K562 (cell line): ENCODE measurements around the gene WDFY2. TPM values are rescaled to one million over a fixed set of nuclear protein-coding genes. Genes with fewer than 3 reads are reported as not detected.
A peak's percentile ranks its signal among the peaks of the same experiment; 100 is the strongest.

Experiments used
- ELF4 ChIP-seq: fragments of 450-650 bp; formaldehyde crosslinking; IDR thresholded peaks from 2 replicates; pipeline ENCODE4 v1.4.0; 2022; ENCODE audit warnings: missing genetic modification characterization
- HDAC2 ChIP-seq: fragments of 450-650 bp; IDR thresholded peaks from 2 replicates; pipeline ENCODE4 v1.6.1; 2016; ENCODE audit warnings: mild to moderate bottlenecking
- HNRNPLL ChIP-seq: fragments of 200-400 bp; formaldehyde crosslinking; IDR thresholded peaks from 2 replicates; pipeline ENCODE4 v1.6.1; 2017; ENCODE audit warnings: low read length, low read depth, mild to moderate bottlenecking; ENCODE audit not compliant: poor library complexity, severe bottlenecking
- KDM1A ChIP-seq, 2 experiments: fragments of 450-650 bp; IDR thresholded peaks; 2 replicates each; pipeline ENCODE4 v1.6.1; 2016; ENCODE audit warnings: mild to moderate bottlenecking in 2 of 2
- KDM5B ChIP-seq: fragments of 200-600 bp; sonication (generic); IDR thresholded peaks from 2 replicates; pipeline ENCODE4 v1.6.1; 2012; ENCODE audit warnings: low read depth, mild to moderate bottlenecking, moderate library complexity, low read length, control low read depth, inconsistent platforms; ENCODE audit not compliant: insufficient replicate concordance
- MTA1 ChIP-seq: fragments of 450-650 bp; IDR thresholded peaks from 2 replicates; pipeline ENCODE4 v1.6.1; 2017; ENCODE audit warnings: borderline replicate concordance
- NFATC3 ChIP-seq: fragments of 450-650 bp; IDR thresholded peaks from 2 replicates; pipeline ENCODE4 v1.6.1; 2017; ENCODE audit warnings: mild to moderate bottlenecking
- RCOR1 ChIP-seq, 2 experiments: IDR thresholded peaks; 2 replicates each; pipeline ENCODE4 v1.6.1; 2012; ENCODE audit warnings: low read depth in 2 of 2, low read length in 2 of 2, borderline replicate concordance in 1 of 2, improper control_type of control experiment in 1 of 2
- TFAM ChIP-seq: fragments of 250-450 bp; sonication (Bioruptor Pico); conservative IDR thresholded peaks from 2 replicates; pipeline ENCODE4 v1.5.0; 2021; ENCODE audit warnings: mild to moderate bottlenecking, moderate library complexity
- ZNF384 ChIP-seq: IDR thresholded peaks from 2 replicates; pipeline ENCODE4 v1.6.1; 2012; ENCODE audit warnings: low read depth, low read length, improper control_type of control experiment
- ZNF76 ChIP-seq: fragments of 250-450 bp; sonication (Bioruptor Pico); IDR thresholded peaks from 2 replicates; pipeline ENCODE4 v1.4.0; 2020; ENCODE audit warnings: mild to moderate bottlenecking, moderate library complexity, borderline replicate concordance
- polyA plus RNA-seq, 8 experiments: library from polyadenylated mRNA; depleted of rRNA in 4 of 8; stranded (reverse) in 5 of 8; unstranded in 3 of 8; fragments of >200 nt; fragmentation: Nextera tagmentation in 2 of 8; fragmentation: Illumina TruSeq in 1 of 8; extraction: Ambion mirVana in 2 of 8; extraction: Trizol in 1 of 8; gene quantifications; 2 replicates each; pipeline versions ENCODE4 v1.2.1 to v1.2.3, GENCODE V29; 2011 to 2014; ENCODE audit warnings: inconsistent platforms in 1 of 8, missing spikeins in 1 of 8
- total RNA-seq, 7 experiments: library from RNA; depleted of rRNA in 6 of 7; stranded (reverse); fragments of >200 nt in 6 of 7; fragmentation: Illumina TruSeq in 2 of 7; extraction: Trizol in 2 of 7; gene quantifications; 2 replicates each; pipeline versions ENCODE4 v1.2.1 to v1.2.3, GENCODE V29; 2011 to 2021; ENCODE audit warnings: low replicate concordance in 1 of 7
- TF ChIP-seq, protein P1 (sequence below), 2 experiments: IDR thresholded peaks in 1 of 2; conservative IDR thresholded peaks in 1 of 2; 2 replicates each; pipeline ENCODE4 v1.6.1; 2016; ENCODE audit warnings: low read depth in 2 of 2, mild to moderate bottlenecking in 1 of 2, missing compliant biosample characterization in 1 of 2, missing genetic modification characterization in 1 of 2, moderate library complexity in 1 of 2
- TF ChIP-seq, protein P2 (sequence below): IDR thresholded peaks from 3 replicates; pipeline ENCODE4 v1.6.1; 2011; ENCODE audit warnings: borderline replicate concordance, mild to moderate bottlenecking, moderate library complexity; ENCODE audit not compliant: insufficient read length; ENCODE audit errors: extremely low read depth
- TF ChIP-seq, protein P3 (sequence below): fragments of 450-650 bp; IDR thresholded peaks from one replicate; pipeline ENCODE4 v1.6.1; 2018; ENCODE audit warnings: mild to moderate bottlenecking, moderate library complexity; ENCODE audit not compliant: partially characterized antibody
- TF ChIP-seq, protein P4 (sequence below): sonication (generic); formaldehyde crosslinking; IDR thresholded peaks from 2 replicates; pipeline ENCODE4 v1.8.1; 2022; ENCODE audit warnings: missing genetic modification reagents

WDFY2 gene
- total and polyA plus RNA-seq, 9 of the 15 experiments (the other 6 are each of a cell fraction or from before 2014, with no cell fraction given), result 0.66 to 6.4 (median 4.4) TPM

DNA sequence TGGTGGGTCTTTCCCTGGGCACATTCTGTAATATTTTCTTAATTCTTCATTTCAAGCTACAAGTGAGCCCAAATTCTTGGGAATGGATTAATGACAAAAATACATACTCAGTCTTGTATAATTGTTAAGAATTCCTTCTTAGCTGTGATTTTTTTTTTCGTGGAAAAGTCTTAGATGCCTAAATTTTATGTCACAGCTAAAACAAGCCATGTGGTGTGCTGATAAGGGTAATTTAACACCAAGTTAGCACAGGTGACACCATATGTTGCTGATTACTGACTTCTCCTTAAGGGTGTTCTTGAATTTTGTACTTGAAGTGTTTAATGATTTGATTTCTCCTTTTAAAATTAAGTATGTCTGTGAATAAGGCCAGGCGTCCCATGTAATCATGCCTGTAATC lies 29.3 kb downstream of the WDFY2 start (continued):
- TF ChIP-seq NFATC3 (no peak), ZNF76 (CRISPR knock-in tag) (no peak), ELF4 (CRISPR knock-in tag) (no peak), MTA1 (no peak), HDAC2 (peak; percentile 73; the same call in 1 of the 2 replicates), KDM5B (no peak), RCOR1 (IDR thresholded peaks at IDR 0.05; ENCODE audit: borderline replicate concordance in 1 of 2, low read depth in 2 of 2, low read length in 2 of 2) (peak in 1 of 2 experiments; percentile 83; a peak in 3 of 4 replicates), HNRNPLL (no peak), ZNF384 (no peak), TFAM (CRISPR knock-in tag) (no peak), KDM1A (IDR thresholded peaks at IDR 0.05) (peak; percentile 75 to 77)
- TF ChIP-seq, protein P1, sequence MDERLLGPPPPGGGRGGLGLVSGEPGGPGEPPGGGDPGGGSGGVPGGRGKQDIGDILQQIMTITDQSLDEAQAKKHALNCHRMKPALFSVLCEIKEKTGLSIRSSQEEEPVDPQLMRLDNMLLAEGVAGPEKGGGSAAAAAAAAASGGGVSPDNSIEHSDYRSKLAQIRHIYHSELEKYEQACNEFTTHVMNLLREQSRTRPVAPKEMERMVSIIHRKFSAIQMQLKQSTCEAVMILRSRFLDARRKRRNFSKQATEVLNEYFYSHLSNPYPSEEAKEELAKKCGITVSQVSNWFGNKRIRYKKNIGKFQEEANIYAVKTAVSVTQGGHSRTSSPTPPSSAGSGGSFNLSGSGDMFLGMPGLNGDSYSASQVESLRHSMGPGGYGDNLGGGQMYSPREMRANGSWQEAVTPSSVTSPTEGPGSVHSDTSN (CRISPR knock-in tag; IDR thresholded peaks at IDR 0.05; ENCODE audit: low read depth), result no peak
- TF ChIP-seq, protein P1 (tag; conservative IDR thresholded peaks at IDR 0.05; ENCODE audit: low read depth), result no peak
- TF ChIP-seq, protein P2, sequence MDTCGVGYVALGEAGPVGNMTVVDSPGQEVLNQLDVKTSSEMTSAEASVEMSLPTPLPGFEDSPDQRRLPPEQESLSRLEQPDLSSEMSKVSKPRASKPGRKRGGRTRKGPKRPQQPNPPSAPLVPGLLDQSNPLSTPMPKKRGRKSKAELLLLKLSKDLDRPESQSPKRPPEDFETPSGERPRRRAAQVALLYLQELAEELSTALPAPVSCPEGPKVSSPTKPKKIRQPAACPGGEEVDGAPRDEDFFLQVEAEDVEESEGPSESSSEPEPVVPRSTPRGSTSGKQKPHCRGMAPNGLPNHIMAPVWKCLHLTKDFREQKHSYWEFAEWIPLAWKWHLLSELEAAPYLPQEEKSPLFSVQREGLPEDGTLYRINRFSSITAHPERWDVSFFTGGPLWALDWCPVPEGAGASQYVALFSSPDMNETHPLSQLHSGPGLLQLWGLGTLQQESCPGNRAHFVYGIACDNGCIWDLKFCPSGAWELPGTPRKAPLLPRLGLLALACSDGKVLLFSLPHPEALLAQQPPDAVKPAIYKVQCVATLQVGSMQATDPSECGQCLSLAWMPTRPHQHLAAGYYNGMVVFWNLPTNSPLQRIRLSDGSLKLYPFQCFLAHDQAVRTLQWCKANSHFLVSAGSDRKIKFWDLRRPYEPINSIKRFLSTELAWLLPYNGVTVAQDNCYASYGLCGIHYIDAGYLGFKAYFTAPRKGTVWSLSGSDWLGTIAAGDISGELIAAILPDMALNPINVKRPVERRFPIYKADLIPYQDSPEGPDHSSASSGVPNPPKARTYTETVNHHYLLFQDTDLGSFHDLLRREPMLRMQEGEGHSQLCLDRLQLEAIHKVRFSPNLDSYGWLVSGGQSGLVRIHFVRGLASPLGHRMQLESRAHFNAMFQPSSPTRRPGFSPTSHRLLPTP, result no peak
- TF ChIP-seq, protein P3, sequence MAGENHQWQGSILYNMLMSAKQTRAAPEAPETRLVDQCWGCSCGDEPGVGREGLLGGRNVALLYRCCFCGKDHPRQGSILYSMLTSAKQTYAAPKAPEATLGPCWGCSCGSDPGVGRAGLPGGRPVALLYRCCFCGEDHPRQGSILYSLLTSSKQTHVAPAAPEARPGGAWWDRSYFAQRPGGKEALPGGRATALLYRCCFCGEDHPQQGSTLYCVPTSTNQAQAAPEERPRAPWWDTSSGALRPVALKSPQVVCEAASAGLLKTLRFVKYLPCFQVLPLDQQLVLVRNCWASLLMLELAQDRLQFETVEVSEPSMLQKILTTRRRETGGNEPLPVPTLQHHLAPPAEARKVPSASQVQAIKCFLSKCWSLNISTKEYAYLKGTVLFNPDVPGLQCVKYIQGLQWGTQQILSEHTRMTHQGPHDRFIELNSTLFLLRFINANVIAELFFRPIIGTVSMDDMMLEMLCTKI, result no peak
- TF ChIP-seq, protein P4, sequence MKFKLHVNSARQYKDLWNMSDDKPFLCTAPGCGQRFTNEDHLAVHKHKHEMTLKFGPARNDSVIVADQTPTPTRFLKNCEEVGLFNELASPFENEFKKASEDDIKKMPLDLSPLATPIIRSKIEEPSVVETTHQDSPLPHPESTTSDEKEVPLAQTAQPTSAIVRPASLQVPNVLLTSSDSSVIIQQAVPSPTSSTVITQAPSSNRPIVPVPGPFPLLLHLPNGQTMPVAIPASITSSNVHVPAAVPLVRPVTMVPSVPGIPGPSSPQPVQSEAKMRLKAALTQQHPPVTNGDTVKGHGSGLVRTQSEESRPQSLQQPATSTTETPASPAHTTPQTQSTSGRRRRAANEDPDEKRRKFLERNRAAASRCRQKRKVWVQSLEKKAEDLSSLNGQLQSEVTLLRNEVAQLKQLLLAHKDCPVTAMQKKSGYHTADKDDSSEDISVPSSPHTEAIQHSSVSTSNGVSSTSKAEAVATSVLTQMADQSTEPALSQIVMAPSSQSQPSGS (CRISPR knock-in tag), result no peak
